HG03064 (cell line): ENCODE data around the gene HYOU1.
"Not testable (repeated sequence)": the region's sequence is repeated elsewhere in the genome, so short reads cannot be mapped to it uniquely, and the experiment has no call there.

ENCODE experiments used
- ATAC-seq: cut with Tn5 transposase; IDR thresholded peaks from one replicate; pipeline ENCODE4 v1.9.1; 2021; ENCODE audit warnings: low read depth; ENCODE audit not compliant: unreplicated experiment

HYOU1 gene

GRCh38 chr11:119024430-119025098, 32.4 kb downstream of the HYOU1 start:
- ATAC-seq = no peak

- ATAC-seq = no peak
Observed at GRCh38 chr11:119023741-119024140, 33.3 kb downstream of the HYOU1 start.

GRCh38 chr11:119021631-119022030, 35.4 kb downstream of the HYOU1 start:
- no peak for ATAC-seq

- no peak for ATAC-seq
Observed at GRCh38 chr11:119019996-119020395, 37.0 kb downstream of the HYOU1 start.

- peak; percentile 81 for ATAC-seq
Observed at GRCh38 chr11:119018074-119018938, 38.7 kb downstream of the HYOU1 start, which contains the start of the genes RPS25 and TRAPPC4. TSS of gene RPS25 (minus strand) at chr11:119018343. CDS start at chr11:119018284, 59 bp downstream. TSS of gene TRAPPC4 (plus strand) at chr11:119018766. CDS start at chr11:119018796, 30 bp downstream.

GRCh38 chr11:119017377-119017776, 39.6 kb downstream of the HYOU1 start:
- not testable (repeated sequence) for ATAC-seq

GRCh38 chr11:119016216-119017009, 40.6 kb downstream of the HYOU1 start:
- ATAC-seq = no peak

GRCh38 chr11:119015054-119015611, 41.9 kb downstream of the HYOU1 start:
- no peak for ATAC-seq

- ATAC-seq = no peak
Observed at GRCh38 chr11:119014209-119014924, 42.6 kb downstream of the HYOU1 start.

GRCh38 chr11:119012629-119013170, 44.3 kb downstream of the HYOU1 start:
- no peak for ATAC-seq

- ATAC-seq = no peak
Observed at GRCh38 chr11:119011476-119012053, 45.4 kb downstream of the HYOU1 start.

GRCh38 chr11:119006656-119007055, 50.3 kb downstream of the HYOU1 start:
- ATAC-seq = no peak

GRCh38 chr11:119000906-119001305, 56.1 kb downstream of the HYOU1 start:
- no peak for ATAC-seq

GRCh38 chr11:118998822-118999221, 58.2 kb downstream of the HYOU1 start:
- no peak for ATAC-seq

- no peak for ATAC-seq
Observed at GRCh38 chr11:118998388-118998717, 58.7 kb downstream of the HYOU1 start.

GRCh38 chr11:118997627-118998387, 59.2 kb downstream of the HYOU1 start, which contains the start of gene CENATAC:
TSS of gene CENATAC (plus strand) at chr11:118998138. CDS start at chr11:118998198, 60 bp downstream.
- ATAC-seq = peak; percentile 78

GRCh38 chr11:118996926-118997626, 59.9 kb downstream of the HYOU1 start:
- peak; percentile 17 for ATAC-seq
